Mesenchymal stem cell (in vitro differentiated cells and primary cell): ENCODE data around the gene APBB1.
A peak's percentile ranks its signal among the peaks of the same experiment; 100 is the strongest.

Source experiments
- DNase-seq: peaks from one replicate; pipeline ENCODE4 v3.0.0-alpha.2; 2013
- H2AFZ ChIP-seq: one replicate; pipeline ENCODE4 v1.6.1; 2013; ENCODE audit warnings: low read depth, mild to moderate bottlenecking, control low read depth, inconsistent platforms, low read length, moderate library complexity
- H2AK5ac ChIP-seq: 2 replicates; pipeline ENCODE4 v1.6.1; 2013; ENCODE audit warnings: low read length, moderate library complexity, mild to moderate bottlenecking, inconsistent platforms; ENCODE audit not compliant: severe bottlenecking
- H2BK120ac ChIP-seq: one replicate; pipeline ENCODE4 v1.6.1; 2013; ENCODE audit warnings: low read depth, mild to moderate bottlenecking, inconsistent platforms, low read length, moderate library complexity
- H2BK12ac ChIP-seq, 2 experiments: one replicate each; pipeline ENCODE4 v1.6.1; 2013; ENCODE audit warnings: inconsistent platforms in 2 of 2, low read length in 2 of 2, mild to moderate bottlenecking in 2 of 2, moderate library complexity in 2 of 2, control low read depth in 1 of 2
- H2BK15ac ChIP-seq: one replicate; pipeline ENCODE4 v1.6.1; 2013; ENCODE audit warnings: mild to moderate bottlenecking, low read depth, inconsistent platforms; ENCODE audit not compliant: poor library complexity, severe bottlenecking
- H2BK5ac ChIP-seq: 2 replicates; pipeline ENCODE4 v1.6.1; 2013; ENCODE audit warnings: low read depth, mild to moderate bottlenecking, low read length, control low read depth, inconsistent platforms; ENCODE audit not compliant: poor library complexity, severe bottlenecking
- H3K14ac ChIP-seq, 2 experiments: one replicate each; pipeline ENCODE4 v1.6.1; 2013; ENCODE audit warnings: inconsistent platforms in 2 of 2, low read length in 2 of 2, control low read depth in 1 of 2, mild to moderate bottlenecking in 1 of 2, moderate library complexity in 1 of 2
- H3K18ac ChIP-seq, 2 experiments: one replicate each; pipeline ENCODE4 v1.6.1; 2013; ENCODE audit warnings: inconsistent platforms in 2 of 2, low read length in 2 of 2, control low read depth in 1 of 2, low read depth in 1 of 2, mild to moderate bottlenecking in 1 of 2
- H3K23ac ChIP-seq, 2 experiments: one replicate each; pipeline ENCODE4 v1.6.1; 2013; ENCODE audit warnings: inconsistent platforms in 2 of 2, low read length in 2 of 2, mild to moderate bottlenecking in 2 of 2, moderate library complexity in 2 of 2, control low read depth in 1 of 2
- H3K27ac ChIP-seq: 2 replicates; pipeline ENCODE4 v1.5.1; 2013; ENCODE audit warnings: mild to moderate bottlenecking, moderate library complexity, low read length, control low read depth, inconsistent platforms; ENCODE audit not compliant: poor library complexity, severe bottlenecking
- H3K27me3 ChIP-seq, 2 experiments: 2 replicates each; pipeline versions ENCODE4 v1.6.1 to v1.7.0; 2013; ENCODE audit warnings: low read length in 2 of 2, mild to moderate bottlenecking in 2 of 2, moderate library complexity in 2 of 2, control low read depth in 1 of 2, inconsistent platforms in 1 of 2; ENCODE audit not compliant: control insufficient read depth in 1 of 2, insufficient read depth in 1 of 2
- H3K36me3 ChIP-seq, 2 experiments: 2 replicates each; pipeline versions ENCODE4 v1.6.1 to v1.7.0; 2013; ENCODE audit warnings: low read length in 2 of 2, control low read depth in 1 of 2, inconsistent platforms in 1 of 2, low read depth in 1 of 2, mild to moderate bottlenecking in 1 of 2; ENCODE audit not compliant: insufficient read depth in 2 of 2, control insufficient read depth in 1 of 2
- H3K4ac ChIP-seq, 2 experiments: one replicate each; pipeline ENCODE4 v1.6.1; 2013; ENCODE audit warnings: inconsistent platforms in 2 of 2, low read length in 2 of 2, mild to moderate bottlenecking in 2 of 2, moderate library complexity in 2 of 2, control low read depth in 1 of 2, low read depth in 1 of 2
- H3K4me1 ChIP-seq: 2 replicates; pipeline ENCODE4 v1.6.1; 2013; ENCODE audit warnings: low read depth, low read length, control low read depth; ENCODE audit not compliant: control insufficient read depth, insufficient read depth
- H3K4me2 ChIP-seq: 2 replicates; pipeline ENCODE4 v1.6.1; 2013; ENCODE audit warnings: low read length, mild to moderate bottlenecking, inconsistent platforms; ENCODE audit not compliant: poor library complexity, severe bottlenecking
- H3K4me3 ChIP-seq, 2 experiments: 2 replicates each; pipeline versions ENCODE4 v1.5.1 to v1.7.0; 2013; ENCODE audit warnings: low read length in 2 of 2, mild to moderate bottlenecking in 2 of 2, control low read depth in 1 of 2, low read depth in 1 of 2; ENCODE audit not compliant: insufficient read depth in 1 of 2
- H3K79me1 ChIP-seq: replicated peaks from 2 replicates; pipeline ENCODE4 v1.6.1; 2013; ENCODE audit warnings: mild to moderate bottlenecking, control low read depth, low read length, inconsistent platforms; ENCODE audit not compliant: poor library complexity, severe bottlenecking
- H3K9ac ChIP-seq: 2 replicates; pipeline ENCODE4 v1.7.0; 2013; ENCODE audit warnings: mild to moderate bottlenecking, low read length, moderate library complexity
- H3K9me3 ChIP-seq: 2 replicates; pipeline ENCODE4 v1.7.0; 2013; ENCODE audit warnings: mild to moderate bottlenecking, low read length; ENCODE audit not compliant: control insufficient read depth
- H4K8ac ChIP-seq: one replicate; pipeline ENCODE4 v1.6.1; 2013; ENCODE audit warnings: inconsistent platforms, mild to moderate bottlenecking, low read length, moderate library complexity
- H4K91ac ChIP-seq: one replicate; pipeline ENCODE4 v1.6.1; 2013; ENCODE audit warnings: mild to moderate bottlenecking, low read length, inconsistent platforms
- WGBS: methylation state at CpG from one replicate; pipeline ENCODE4 v1.1.7; 2013; ENCODE audit warnings: mixed read lengths; 5-methylcytosine and 5-hydroxymethylcytosine counted together

APBB1 gene

DNA sequence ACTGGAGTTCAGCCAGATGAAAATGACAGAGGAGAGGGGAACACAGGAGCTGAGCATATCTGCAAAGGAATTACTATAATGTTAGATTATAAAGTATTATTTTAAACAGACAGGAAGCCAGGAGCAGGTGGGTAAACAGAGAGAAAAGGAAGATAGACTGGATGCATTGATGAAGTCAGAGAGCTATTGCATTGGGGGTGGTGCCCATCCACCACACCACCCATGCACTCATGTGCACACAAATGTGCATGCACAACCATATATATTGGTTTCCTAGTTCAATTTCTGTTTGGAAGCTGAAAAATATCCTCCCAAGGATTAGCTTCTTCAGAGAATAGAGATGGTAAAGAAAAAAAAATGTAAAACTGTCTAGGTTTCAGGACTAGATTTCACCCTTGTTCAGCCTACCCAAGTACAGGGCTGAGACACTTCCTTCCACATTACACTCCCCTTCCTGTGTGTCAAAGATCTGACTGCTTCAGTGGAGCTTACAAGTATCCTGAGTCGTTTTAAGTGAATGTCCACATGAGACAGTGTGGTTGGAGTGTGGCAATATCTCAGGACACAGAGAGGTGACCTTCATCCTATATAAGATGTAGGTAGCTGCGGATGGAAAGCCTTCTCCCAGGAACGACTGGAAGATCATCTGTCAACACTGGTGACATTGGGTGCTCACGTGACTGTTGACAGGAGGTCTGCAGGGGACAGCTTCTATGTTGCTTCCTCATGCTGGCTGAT is 40.8 kb downstream of the APBB1 start:
- no peak overlapping the region for H3K23ac ChIP-seq
- H4K8ac ChIP-seq, result no peak overlapping the region
- DNase-seq, result peak; percentile 10
- H3K9ac ChIP-seq, result peak overlapping the region; percentile 36
- no peak overlapping the region for H3K14ac ChIP-seq
- H3K18ac ChIP-seq, result no peak overlapping the region
- H2BK5ac ChIP-seq, result no peak overlapping the region
- no peak overlapping the region for H3K27ac ChIP-seq
- 40% methylated on average over 4 of the region's 4 CpGs for WGBS
- no peaks in the 10 kb centered on the region for H3K36me3 ChIP-seq
- no peak overlapping the region for H2BK12ac ChIP-seq
- H3K79me1 ChIP-seq, result no peaks in the 10 kb centered on the region
- H4K91ac ChIP-seq, result no peak overlapping the region
- H3K4me1 ChIP-seq, result no peaks in the 10 kb centered on the region
- no peak overlapping the region for H2BK15ac ChIP-seq
- H2AK5ac ChIP-seq, result no peak overlapping the region
- H3K4me2 ChIP-seq, result no peak overlapping the region
- no peak overlapping the region for H3K4me3 ChIP-seq
- H3K9me3 ChIP-seq, result no peaks in the 10 kb centered on the region
- no peak overlapping the region for H2AFZ ChIP-seq
- peaks cover 0 to 5% of the 10 kb centered on the region in 2 experiments for H3K27me3 ChIP-seq
- no peak overlapping the region for H2BK120ac ChIP-seq
- no peak overlapping the region for H3K4ac ChIP-seq

DNA sequence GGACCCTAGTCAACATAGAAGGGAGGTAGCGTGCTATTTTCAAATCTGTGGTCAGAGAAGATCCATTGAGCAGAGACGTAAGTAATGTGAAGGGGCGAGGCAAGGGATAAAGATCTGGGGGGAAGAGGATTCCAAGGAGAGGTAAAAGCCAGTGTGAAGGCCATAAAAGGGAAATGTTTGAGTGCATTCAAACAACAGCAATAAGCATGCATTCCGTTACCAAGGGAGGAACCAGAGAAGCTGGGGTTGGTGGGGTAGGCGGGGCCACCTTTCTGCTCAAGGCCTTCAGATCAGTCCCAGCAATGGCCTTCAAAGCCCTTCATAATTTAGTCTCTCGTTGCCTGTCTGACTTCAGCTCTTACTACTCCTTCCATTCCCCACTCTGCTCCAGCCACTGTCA is 47.1 kb downstream of the APBB1 start:
- H4K91ac ChIP-seq, result no peak overlapping the region
- no peaks in the 10 kb centered on the region for H3K79me1 ChIP-seq
- H3K36me3 ChIP-seq, result no peaks in the 10 kb centered on the region
- 83% methylated on average over 6 of the region's 6 CpGs for WGBS
- H4K8ac ChIP-seq, result no peak overlapping the region
- H2BK12ac ChIP-seq, result no peak overlapping the region
- no peak for DNase-seq
- H3K14ac ChIP-seq, result no peak overlapping the region
- no peak overlapping the region for H2BK120ac ChIP-seq
- H3K4me2 ChIP-seq, result no peak overlapping the region
- H3K27me3 ChIP-seq, result peaks cover 0 to 5% of the 10 kb centered on the region in 2 experiments
- no peak overlapping the region for H3K4me3 ChIP-seq
- H3K27ac ChIP-seq, result no peak overlapping the region
- H3K9ac ChIP-seq, result no peak overlapping the region
- no peak overlapping the region for H2BK15ac ChIP-seq
- H3K4me1 ChIP-seq, result no peaks in the 10 kb centered on the region
- no peak overlapping the region for H2AFZ ChIP-seq
- H3K23ac ChIP-seq, result no peak overlapping the region
- no peak overlapping the region for H3K18ac ChIP-seq
- no peak overlapping the region for H3K4ac ChIP-seq
- no peak overlapping the region for H2AK5ac ChIP-seq
- H2BK5ac ChIP-seq, result no peak overlapping the region
- H3K9me3 ChIP-seq, result no peaks in the 10 kb centered on the region

DNA sequence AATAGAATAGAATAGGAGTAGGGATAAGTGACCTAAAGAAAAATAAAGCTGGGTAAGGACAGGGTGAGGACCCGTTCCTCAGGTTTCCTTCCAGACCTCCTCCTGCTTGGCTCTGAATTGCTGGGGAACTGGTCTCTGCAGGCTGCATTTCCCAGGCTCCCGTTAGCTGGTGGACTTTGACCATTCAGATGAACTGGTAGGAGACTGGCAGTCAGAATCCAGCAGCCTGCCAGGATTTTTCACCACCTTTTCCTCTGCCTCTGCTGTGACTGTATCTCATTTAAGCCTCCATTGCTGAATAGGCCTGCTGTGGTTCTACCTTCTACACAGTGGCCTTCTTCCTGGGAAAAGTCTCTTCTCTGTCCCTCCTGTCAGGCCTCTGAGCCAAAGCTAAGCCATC is 53.2 kb downstream of the APBB1 start:
- H3K14ac ChIP-seq, result no peak overlapping the region

DNA sequence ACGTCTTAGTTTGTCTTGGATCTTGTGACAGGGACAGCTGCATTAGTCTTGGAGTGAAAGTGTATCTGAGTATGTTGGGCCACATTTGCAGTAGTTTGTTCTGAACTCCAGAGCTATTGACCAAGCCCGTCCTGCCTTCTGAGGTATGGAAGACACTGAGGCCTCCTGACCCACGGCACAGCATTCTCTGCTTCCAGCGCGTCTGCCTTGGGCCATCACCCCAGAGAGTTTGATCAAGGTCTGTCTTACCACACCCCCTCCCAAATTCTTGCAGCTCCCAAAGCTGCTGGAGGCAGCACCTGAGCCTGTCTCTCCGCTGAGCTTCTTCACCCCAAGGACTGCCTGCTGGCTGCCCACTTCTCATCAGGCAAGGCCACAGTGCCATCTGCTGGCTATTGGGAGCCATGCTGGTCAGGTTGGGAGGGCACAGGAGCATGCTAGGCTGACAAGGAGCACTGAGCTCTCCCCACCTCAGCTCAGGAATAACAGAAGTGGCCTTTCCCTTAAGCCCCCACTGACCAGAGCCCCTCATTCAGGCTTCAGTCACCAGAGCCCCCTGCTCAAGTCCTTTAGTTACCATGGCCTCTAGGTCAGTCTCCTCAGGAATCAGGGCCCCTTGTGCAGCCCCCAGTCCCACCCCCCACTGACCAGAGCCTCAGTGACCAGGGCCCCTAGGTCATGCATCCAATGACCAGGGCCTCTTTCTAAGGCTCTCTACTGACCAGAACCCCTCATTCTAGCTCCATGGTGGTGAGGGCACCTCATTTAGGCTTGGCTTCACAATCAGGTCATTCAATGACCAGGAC is 55.8 kb downstream of the APBB1 start:
- Histone ChIP-seq H3K18ac (no peak overlapping the region), H3K9me3 (no peaks in the 10 kb centered on the region), H3K4me1 (peaks cover 4% of the 10 kb centered on the region), H3K36me3 (no peaks in the 10 kb centered on the region), H3K27ac (no peak overlapping the region), H2BK5ac (no peak overlapping the region), H3K9ac (peak overlapping the region; percentile 30), H2BK12ac (no peak overlapping the region), H4K8ac (no peak overlapping the region), H3K4ac (no peak overlapping the region), H4K91ac (no peak overlapping the region), H3K4me2 (no peak overlapping the region), H3K79me1 (no peaks in the 10 kb centered on the region), H2AFZ (no peak overlapping the region), H2AK5ac (no peak overlapping the region), H2BK120ac (no peak overlapping the region), H3K27me3 (no peaks in the 10 kb centered on the region), H3K4me3 (no peak overlapping the region), H3K14ac (no peak overlapping the region), H2BK15ac (no peak overlapping the region), H3K23ac (no peak overlapping the region)
- WGBS, result 60% methylated on average over 6 of the region's 6 CpGs
- peak; percentile 80 for DNase-seq

More for the DNA sequence above, 53.2 kb downstream of the APBB1 start:
- H3K4ac ChIP-seq, result no peak overlapping the region
- no peak overlapping the region for H2BK12ac ChIP-seq
- H3K4me1 ChIP-seq, result peaks cover 3% of the 10 kb centered on the region
- H3K23ac ChIP-seq, result no peak overlapping the region
- no peak overlapping the region for H4K8ac ChIP-seq
- H2BK120ac ChIP-seq, result no peak overlapping the region
- H3K36me3 ChIP-seq, result no peaks in the 10 kb centered on the region
- 88% methylated on average over 2 of the region's 2 CpGs for WGBS
- H3K27ac ChIP-seq, result no peak overlapping the region
- H3K4me3 ChIP-seq, result no peak overlapping the region
- H3K9me3 ChIP-seq, result no peaks in the 10 kb centered on the region
- no peak overlapping the region for H4K91ac ChIP-seq
- no peak overlapping the region for H3K4me2 ChIP-seq
- H3K9ac ChIP-seq, result no peak overlapping the region
- no peaks in the 10 kb centered on the region for H3K27me3 ChIP-seq
- no peak overlapping the region for H3K18ac ChIP-seq
- no peak overlapping the region for H2BK15ac ChIP-seq
- H3K79me1 ChIP-seq, result no peaks in the 10 kb centered on the region
- H2AFZ ChIP-seq, result no peak overlapping the region
- no peak for DNase-seq
- no peak overlapping the region for H2BK5ac ChIP-seq
- no peak overlapping the region for H2AK5ac ChIP-seq
